Activated naive CD8-positive, alpha-beta T cell treated with anti-CD3 and anti-CD28 coated beads for 36 hours (primary cell): ENCODE data around the gene SDK1. TPM values are rescaled to one million over a fixed set of nuclear protein-coding genes. Genes with fewer than 3 reads are reported as not detected.

Source experiments
- DNase-seq: peaks from one replicate; pipeline ENCODE4 v3.0.0; 2021
- H3K27ac Mint-ChIP-seq: one replicate; pipeline ENCODE4 v1.8.0; 2022; ENCODE audit warnings: mild to moderate bottlenecking, moderate library complexity, mixed read lengths
- H3K27me3 Mint-ChIP-seq: one replicate; pipeline ENCODE4 v1.8.0; 2022; ENCODE audit warnings: mild to moderate bottlenecking, mixed read lengths
- H3K36me3 Mint-ChIP-seq: one replicate; pipeline ENCODE4 v1.8.0; 2021; ENCODE audit warnings: mild to moderate bottlenecking, mixed read lengths
- H3K4me1 Mint-ChIP-seq: one replicate; pipeline ENCODE4 v1.8.0; 2021; ENCODE audit warnings: mixed read lengths
- H3K4me3 Mint-ChIP-seq: one replicate; pipeline ENCODE4 v1.8.0; 2022; ENCODE audit warnings: mild to moderate bottlenecking, moderate library complexity, mixed read lengths
- H3K9me3 Mint-ChIP-seq: one replicate; pipeline ENCODE4 v1.8.0; 2022; ENCODE audit warnings: mixed read lengths
- total RNA-seq, 2 experiments: library from RNA; stranded (reverse); gene quantifications; one replicate each; pipeline ENCODE4 v1.2.3, GENCODE V29; 2021

Gene SDK1
- total RNA-seq, 2 experiments from 2014 or later = 0.49 to 0.54 TPM

DNA sequence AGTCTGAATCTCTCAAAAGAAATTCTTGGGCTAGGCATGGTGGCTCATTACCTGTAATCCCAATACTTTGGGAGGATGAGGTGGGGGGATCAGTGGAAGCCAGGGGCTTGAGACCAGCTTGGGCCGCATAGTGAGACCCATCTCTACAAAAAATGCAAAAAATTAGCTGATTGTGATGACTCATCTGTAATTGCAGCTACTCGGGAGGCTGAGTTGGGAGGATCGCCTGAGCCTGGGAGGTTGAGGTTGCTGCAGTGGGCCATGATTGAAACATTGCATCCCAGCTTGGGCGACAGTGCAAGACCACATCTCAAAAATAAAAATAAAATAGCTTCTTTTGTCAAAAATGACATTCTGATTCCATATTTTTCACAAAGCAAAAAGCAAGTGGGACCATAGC lies 736.3 kb downstream of the SDK1 start:
- no peaks in the 10 kb centered on the region for H3K9me3 Mint-ChIP-seq
- H3K4me3 Mint-ChIP-seq = no peak overlapping the region
- H3K4me1 Mint-ChIP-seq = no peaks in the 10 kb centered on the region
- H3K27me3 Mint-ChIP-seq = no peaks in the 10 kb centered on the region
- no peak overlapping the region for H3K27ac Mint-ChIP-seq
- no peaks in the 10 kb centered on the region for H3K36me3 Mint-ChIP-seq
- DNase-seq = no peak

- Mint-ChIP-seq H3K4me1 (no peaks in the 10 kb centered on the region), H3K9me3 (no peaks in the 10 kb centered on the region), H3K27me3 (no peaks in the 10 kb centered on the region), H3K27ac (no peak overlapping the region), H3K4me3 (no peak overlapping the region), H3K36me3 (no peaks in the 10 kb centered on the region)
- no peak for DNase-seq
Measured at GRCh38 chr7:4037877-4038276, 736.8 kb downstream of the SDK1 start.

GRCh38 chr7:4040109-4040928 lies 739.3 kb downstream of the SDK1 start:
- H3K36me3 Mint-ChIP-seq = no peaks in the 10 kb centered on the region
- no peak for DNase-seq
- no peaks in the 10 kb centered on the region for H3K9me3 Mint-ChIP-seq
- H3K4me3 Mint-ChIP-seq = no peak overlapping the region
- no peaks in the 10 kb centered on the region for H3K4me1 Mint-ChIP-seq
- no peak overlapping the region for H3K27ac Mint-ChIP-seq
- no peaks in the 10 kb centered on the region for H3K27me3 Mint-ChIP-seq

GRCh38 chr7:4042402-4043045 lies 741.5 kb downstream of the SDK1 start:
- no peaks in the 10 kb centered on the region for H3K4me1 Mint-ChIP-seq
- no peaks in the 10 kb centered on the region for H3K27me3 Mint-ChIP-seq
- H3K36me3 Mint-ChIP-seq = no peaks in the 10 kb centered on the region
- no peaks in the 10 kb centered on the region for H3K9me3 Mint-ChIP-seq
- H3K27ac Mint-ChIP-seq = no peak overlapping the region
- H3K4me3 Mint-ChIP-seq = no peak overlapping the region
- DNase-seq = no peak

DNA sequence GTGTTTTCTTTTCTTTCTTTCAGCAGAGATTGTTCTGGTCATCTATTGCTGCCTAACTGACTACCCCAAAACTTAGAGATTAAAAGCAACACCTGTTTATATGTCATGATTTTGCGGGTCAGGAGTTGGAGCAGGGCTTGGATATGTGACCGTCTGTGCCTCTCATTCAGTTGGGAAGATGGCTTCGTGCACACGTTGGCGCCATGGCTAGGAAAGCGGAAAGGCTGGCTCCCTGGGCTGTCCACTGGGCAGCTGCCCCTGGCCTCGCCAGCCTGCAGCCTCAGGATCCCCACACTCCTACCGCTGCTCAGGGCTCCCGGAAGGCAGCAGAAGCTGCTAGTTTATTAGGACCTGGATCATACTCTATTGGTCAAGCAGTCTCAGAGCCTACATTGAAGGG lies 742.9 kb downstream of the SDK1 start:
- no peaks in the 10 kb centered on the region for H3K27me3 Mint-ChIP-seq
- no peak overlapping the region for H3K4me3 Mint-ChIP-seq
- no peaks in the 10 kb centered on the region for H3K4me1 Mint-ChIP-seq
- no peak for DNase-seq
- H3K9me3 Mint-ChIP-seq = no peaks in the 10 kb centered on the region
- no peaks in the 10 kb centered on the region for H3K36me3 Mint-ChIP-seq
- no peak overlapping the region for H3K27ac Mint-ChIP-seq

DNA sequence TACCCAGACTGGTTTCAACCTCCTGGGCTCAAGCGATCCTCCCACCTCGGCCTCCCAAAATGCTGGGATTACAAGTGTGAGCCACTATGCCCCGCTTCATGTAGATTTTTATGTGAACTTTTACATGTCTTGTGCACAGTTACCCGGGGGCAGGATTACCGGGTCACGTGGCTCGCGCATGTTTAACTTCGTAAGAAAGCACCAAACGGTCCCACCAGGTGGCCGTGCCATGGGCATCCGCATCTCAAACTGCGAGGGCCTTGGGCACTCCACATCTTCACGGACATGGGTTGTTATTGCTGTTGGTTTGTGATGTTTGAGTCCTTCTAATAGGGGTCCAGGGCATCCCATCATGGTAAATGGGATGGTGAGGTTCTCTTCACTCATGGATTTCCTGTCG lies 744.4 kb downstream of the SDK1 start:
- Mint-ChIP-seq H3K4me3 (no peak overlapping the region), H3K27me3 (no peaks in the 10 kb centered on the region), H3K27ac (no peak overlapping the region), H3K4me1 (no peaks in the 10 kb centered on the region), H3K36me3 (no peaks in the 10 kb centered on the region), H3K9me3 (no peaks in the 10 kb centered on the region)
- no peak for DNase-seq

DNA sequence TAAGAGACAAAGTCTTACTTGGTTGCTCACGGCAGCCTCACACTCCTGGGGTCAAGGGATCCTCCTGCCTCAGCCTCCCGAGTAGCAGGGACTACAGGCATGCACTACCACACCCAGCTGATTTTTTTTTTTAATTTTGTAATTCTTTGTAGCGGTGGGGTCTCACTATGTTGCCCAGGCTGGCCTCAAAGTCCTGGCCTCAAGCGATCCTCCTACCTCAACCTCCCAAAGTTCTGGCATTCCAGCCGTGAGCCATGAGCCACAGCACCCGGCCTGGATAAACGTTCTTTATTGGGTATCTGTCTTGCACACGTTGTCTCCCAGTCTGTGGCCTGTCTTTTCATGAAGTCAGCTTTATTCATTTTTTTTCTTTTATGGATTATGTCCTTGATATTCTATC lies 744.9 kb downstream of the SDK1 start:
- no peaks in the 10 kb centered on the region for H3K27me3 Mint-ChIP-seq
- H3K9me3 Mint-ChIP-seq = no peaks in the 10 kb centered on the region
- H3K4me1 Mint-ChIP-seq = no peaks in the 10 kb centered on the region
- no peak overlapping the region for H3K4me3 Mint-ChIP-seq
- DNase-seq = no peak
- no peak overlapping the region for H3K27ac Mint-ChIP-seq
- no peaks in the 10 kb centered on the region for H3K36me3 Mint-ChIP-seq

- DNase-seq = no peak
- H3K27me3 Mint-ChIP-seq = no peaks in the 10 kb centered on the region
Measured at GRCh38 chr7:4048336-4048735, 747.3 kb downstream of the SDK1 start.

GRCh38 chr7:4049202-4049601 lies 748.1 kb downstream of the SDK1 start:
- no peaks in the 10 kb centered on the region for H3K9me3 Mint-ChIP-seq
- no peaks in the 10 kb centered on the region for H3K27me3 Mint-ChIP-seq
- H3K36me3 Mint-ChIP-seq = no peaks in the 10 kb centered on the region
- no peak for DNase-seq
- no peak overlapping the region for H3K27ac Mint-ChIP-seq
- H3K4me3 Mint-ChIP-seq = no peak overlapping the region
- no peaks in the 10 kb centered on the region for H3K4me1 Mint-ChIP-seq

More at GRCh38 chr7:4048336-4048735, 747.3 kb downstream of the SDK1 start:
- Mint-ChIP-seq H3K4me1 (no peaks in the 10 kb centered on the region), H3K4me3 (no peak overlapping the region), H3K36me3 (no peaks in the 10 kb centered on the region), H3K9me3 (no peaks in the 10 kb centered on the region), H3K27ac (no peak overlapping the region)

GRCh38 chr7:4050126-4050660 lies 749.1 kb downstream of the SDK1 start:
- no peaks in the 10 kb centered on the region for H3K9me3 Mint-ChIP-seq
- no peak overlapping the region for H3K27ac Mint-ChIP-seq
- DNase-seq = no peak
- no peaks in the 10 kb centered on the region for H3K36me3 Mint-ChIP-seq
- no peaks in the 10 kb centered on the region for H3K27me3 Mint-ChIP-seq
- H3K4me3 Mint-ChIP-seq = no peak overlapping the region
- no peaks in the 10 kb centered on the region for H3K4me1 Mint-ChIP-seq

- H3K27ac Mint-ChIP-seq = no peak overlapping the region
- H3K4me3 Mint-ChIP-seq = no peak overlapping the region
- H3K9me3 Mint-ChIP-seq = no peaks in the 10 kb centered on the region
- H3K27me3 Mint-ChIP-seq = peaks cover 2% of the 10 kb centered on the region
- DNase-seq = no peak
- H3K4me1 Mint-ChIP-seq = no peaks in the 10 kb centered on the region
- H3K36me3 Mint-ChIP-seq = no peaks in the 10 kb centered on the region
Measured at GRCh38 chr7:4051696-4052095, 750.6 kb downstream of the SDK1 start.

DNA sequence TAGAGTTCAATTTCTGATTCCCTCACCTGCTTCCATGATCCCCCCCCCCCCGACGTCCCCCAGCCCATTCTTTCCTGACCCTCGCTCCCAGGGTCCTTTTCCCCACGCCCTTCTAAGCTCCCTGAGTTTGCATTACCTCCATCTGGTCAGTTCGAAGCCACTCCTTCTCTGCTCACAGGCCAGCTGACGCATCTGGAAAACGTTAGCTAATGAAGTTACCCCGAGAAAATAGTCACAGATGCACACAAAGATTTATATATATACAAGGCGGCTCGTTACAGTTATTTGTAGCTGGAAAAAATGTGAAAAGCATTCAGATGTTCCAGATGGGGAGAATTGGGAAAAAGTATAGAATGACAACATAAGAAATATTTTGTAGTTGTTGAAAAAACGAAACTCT lies 751.1 kb downstream of the SDK1 start:
- Mint-ChIP-seq H3K4me3 (no peak overlapping the region), H3K27me3 (peaks cover 5% of the 10 kb centered on the region), H3K4me1 (no peaks in the 10 kb centered on the region), H3K9me3 (no peaks in the 10 kb centered on the region), H3K36me3 (no peaks in the 10 kb centered on the region), H3K27ac (no peak overlapping the region)
- DNase-seq = no peak

DNA sequence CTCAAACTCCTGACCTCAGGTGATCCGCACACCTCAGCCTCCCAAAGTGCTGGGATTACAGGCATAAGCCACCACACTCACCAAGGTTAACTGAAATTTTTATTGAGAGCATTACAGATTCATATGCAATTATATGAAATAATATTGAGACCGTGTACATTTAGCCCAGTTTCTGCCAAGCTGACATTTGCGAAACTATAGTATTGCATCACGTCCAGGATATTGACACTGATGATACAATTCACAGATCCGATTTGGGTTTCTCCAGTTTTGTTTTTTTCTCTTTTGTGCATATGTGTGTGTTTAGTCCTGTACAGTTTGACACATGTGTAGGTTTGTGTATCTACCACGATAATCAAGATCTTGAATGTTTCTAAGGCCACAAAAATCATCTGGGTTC lies 753.1 kb downstream of the SDK1 start:
- H3K4me1 Mint-ChIP-seq = no peaks in the 10 kb centered on the region
- no peak overlapping the region for H3K4me3 Mint-ChIP-seq
- peaks cover 5% of the 10 kb centered on the region for H3K27me3 Mint-ChIP-seq
- peaks cover 8% of the 10 kb centered on the region for H3K9me3 Mint-ChIP-seq
- H3K36me3 Mint-ChIP-seq = no peaks in the 10 kb centered on the region
- no peak overlapping the region for H3K27ac Mint-ChIP-seq
- no peak for DNase-seq

DNA sequence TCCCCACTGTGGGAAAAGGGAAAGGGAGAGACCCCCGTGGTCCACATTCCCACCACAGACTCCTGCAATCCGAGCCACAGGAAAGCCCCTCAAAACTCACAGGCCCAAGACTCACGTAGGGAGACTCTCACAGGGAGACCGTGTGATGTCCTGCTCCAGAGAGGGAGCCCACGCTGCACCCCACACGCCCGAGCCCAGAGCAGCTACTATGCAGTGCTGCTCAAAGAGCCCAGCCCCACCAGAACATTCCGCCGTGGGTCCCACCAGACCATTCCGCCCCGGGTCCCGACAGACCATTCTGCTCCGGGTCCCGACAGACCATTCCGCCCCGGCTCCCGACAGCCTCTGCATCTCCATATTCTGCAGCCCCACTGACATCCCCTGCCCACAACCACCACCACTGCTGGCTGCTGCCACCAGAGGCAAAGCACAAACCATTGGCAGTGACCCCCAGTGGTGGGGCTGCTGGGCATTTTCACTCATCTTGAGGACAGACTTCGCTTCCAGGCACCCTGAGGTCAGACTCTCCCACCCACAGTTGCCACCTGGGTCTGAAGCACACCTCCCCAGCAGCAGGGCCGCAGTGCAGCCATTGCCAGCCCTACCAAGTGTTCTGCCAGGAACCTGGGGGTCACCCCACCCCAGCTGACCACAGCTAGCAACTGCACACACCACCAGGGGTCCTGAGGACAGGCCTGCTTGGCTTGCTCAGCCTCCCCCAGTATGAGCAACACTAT lies 755.7 kb downstream of the SDK1 start:
- Mint-ChIP-seq H3K27me3 (peaks cover 5% of the 10 kb centered on the region), H3K4me1 (no peaks in the 10 kb centered on the region), H3K9me3 (peaks cover 18% of the 10 kb centered on the region), H3K36me3 (no peaks in the 10 kb centered on the region), H3K27ac (no peak overlapping the region), H3K4me3 (no peak overlapping the region)
- DNase-seq = no peak

DNA sequence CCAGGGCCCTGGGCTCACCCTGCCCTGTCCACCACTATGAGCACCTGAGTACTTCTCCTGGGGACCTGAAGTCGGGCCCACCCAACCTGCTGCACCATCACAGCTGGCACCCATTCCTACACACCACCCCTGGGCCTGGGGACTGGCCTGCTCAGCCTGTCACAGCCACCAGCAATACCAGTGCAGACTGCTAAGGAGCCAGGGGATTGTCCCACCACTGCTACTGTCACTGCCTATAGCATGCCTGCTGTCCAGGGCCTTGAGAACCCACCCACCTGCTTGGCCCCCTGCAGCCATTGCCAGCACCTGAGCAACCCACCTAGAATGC lies 756.2 kb downstream of the SDK1 start:
- H3K9me3 Mint-ChIP-seq = peaks cover 18% of the 10 kb centered on the region
- H3K4me1 Mint-ChIP-seq = no peaks in the 10 kb centered on the region
- H3K27me3 Mint-ChIP-seq = peaks cover 5% of the 10 kb centered on the region
- H3K4me3 Mint-ChIP-seq = no peak overlapping the region
- H3K27ac Mint-ChIP-seq = no peak overlapping the region
- no peaks in the 10 kb centered on the region for H3K36me3 Mint-ChIP-seq
- no peak for DNase-seq
